ENCODE data around the gene IDH2. TPM values are rescaled to one million over a fixed set of nuclear protein-coding genes. Genes with fewer than 3 reads are reported as not detected.

The IDH2 gene
- total and polyA plus RNA-seq, 2 of the 13 experiments (the other 11 are each of a cell fraction or from before 2014, with no cell fraction given) = 121 to 145 TPM

- TF ChIP-seq MTERF4 (CRISPR knock-in tag; IDR thresholded peaks at IDR 0.05) (no peak), KLF9 (CRISPR knock-in tag; IDR thresholded peaks at IDR 0.05; ENCODE audit: low read depth) (no peak), ZNF503 (CRISPR knock-in tag; IDR thresholded peaks at IDR 0.05) (no peak), WIZ (CRISPR knock-in tag; IDR thresholded peaks at IDR 0.05) (no peak), POLR2AphosphoS5 (IDR thresholded peaks at IDR 0.05; ENCODE audit: low read depth, low read length) (peak; percentile 76), NCOA1 (CRISPR knock-in tag; IDR thresholded peaks at IDR 0.05) (no peak), CENPT (CRISPR knock-in tag; IDR thresholded peaks at IDR 0.05; ENCODE audit: low read depth) (no peak), ZNF296 (CRISPR knock-in tag; conservative IDR thresholded peaks at IDR 0.05) (no peak), PCBP1 (IDR thresholded peaks at IDR 0.05; ENCODE audit: borderline replicate concordance, low read depth, low read length) (no peak), SOX13 (IDR thresholded peaks at IDR 0.05) (no peak), SOX13 (CRISPR knock-in tag; conservative IDR thresholded peaks at IDR 0.05 in 1 of 2, IDR thresholded peaks at IDR 0.05 in 1 of 2) (no peak), ATF7-NPFF (CRISPR knock-in tag; IDR thresholded peaks at IDR 0.05; ENCODE audit: low read depth) (peak; percentile 30; the same call in 1 of the 2 replicates), RERE (CRISPR knock-in tag; IDR thresholded peaks at IDR 0.05; ENCODE audit: low read depth) (no peak), ZNF326 (CRISPR knock-in tag; IDR thresholded peaks at IDR 0.05; ENCODE audit: borderline replicate concordance) (no peak), ATF2 (CRISPR knock-in tag; IDR thresholded peaks at IDR 0.05) (no peak), DRAP1 (CRISPR knock-in tag; IDR thresholded peaks at IDR 0.05) (no peak), TMF1 (CRISPR knock-in tag; IDR thresholded peaks at IDR 0.05; ENCODE audit: low read depth) (no peak; the same call in 1 of the 2 replicates), HHEX (CRISPR knock-in tag; IDR thresholded peaks at IDR 0.05) (no peak), ZFP36 (IDR thresholded peaks at IDR 0.05; ENCODE audit: borderline replicate concordance, low read depth, low read length, partially characterized antibody) (no peak)
Observed at GRCh38 chr15:90101969-90102890, at the start of gene IDH2 (continued).
